A549 (cell line): ENCODE measurements around the gene C1QTNF9. TPM values are rescaled to one million over a fixed set of nuclear protein-coding genes. Genes with fewer than 3 reads are reported as not detected.

Source experiments
- ATAC-seq, 2 experiments: fragments of 200-7000 bp in 1 of 2; fragments of >200 bp in 1 of 2; cut with Nextera tagmentation in 1 of 2; cut with Tn5 transposase in 1 of 2; 3 replicates each; pipeline versions ENCODE4 v1.8.0 to v1.9.1; 2018 to 2020; ENCODE audit warnings: mild to moderate bottlenecking in 1 of 2, moderate library complexity in 1 of 2
- CTCF ChIA-PET: fragments of 300-600 bp; sonication (Branson Sonifier 250); formaldehyde crosslinking; extraction: SDS; loops from one replicate; lab custom pipeline; 2021; ENCODE audit warnings: antibody characterized with exemption, inconsistent platforms; lab: Yijun Ruan, JAX
- POLR2A ChIA-PET: fragments of 350-600 bp; formaldehyde crosslinking; extraction: SDS; loops from one replicate; lab custom pipeline; 2021; ENCODE audit warnings: antibody characterized with exemption, inconsistent platforms; lab: Yijun Ruan, JAX
- DNase-seq, 2 experiments: peaks; one replicate each; pipeline versions ENCODE4 v3.0.0 to v3.0.0-alpha.2; 2011 to 2016; ENCODE audit warnings: low read depth in 1 of 2, low spot score in 1 of 2
- FAIRE-seq: peaks from 2 replicates; lab custom pipeline; 2011; peaks lifted over from hg19 to GRCh38; lab: Jason Lieb, UNC
- H3K27ac ChIP-seq, 2 experiments: fragments of >200 bp; sonication (Bioruptor Twin); formaldehyde crosslinking; 3 replicates each; pipeline ENCODE4 v1.5.1; 2016 to 2017
- H3K4me1 ChIP-seq: fragments of >200 bp; sonication (Bioruptor Twin); formaldehyde crosslinking; 3 replicates; pipeline ENCODE4 v1.6.1; 2016
- H3K4me2 ChIP-seq: fragments of >200 bp; sonication (Bioruptor Twin); formaldehyde crosslinking; 3 replicates; pipeline ENCODE4 v1.6.1; 2016
- H3K4me3 ChIP-seq: fragments of >200 bp; sonication (Bioruptor Twin); formaldehyde crosslinking; 3 replicates; pipeline ENCODE4 v1.5.1; 2016
- H3K9me3 ChIP-seq: fragments of >200 bp; sonication (Bioruptor Twin); formaldehyde crosslinking; 3 replicates; pipeline ENCODE4 v1.6.1; 2016
- EHF ChIP-seq: fragments of 250-450 bp; sonication (Bioruptor Pico); IDR thresholded peaks from 2 replicates; pipeline ENCODE4 v1.5.0; 2020; ENCODE audit warnings: mild to moderate bottlenecking
- EHMT2 ChIP-seq: fragments of 200-600 bp; sonication (generic); IDR thresholded peaks from 2 replicates; pipeline ENCODE4 v1.6.1; 2016; ENCODE audit warnings: antibody characterized with exemption, low read depth, mild to moderate bottlenecking, moderate library complexity
- EP300 ChIP-seq, 2 experiments: fragments of >200 bp; sonication (Bioruptor Twin); formaldehyde crosslinking; IDR thresholded peaks; 2 replicates in 1 of 2; 3 replicates in 1 of 2; pipeline ENCODE4 v1.6.1; 2016 to 2017
- FOSB ChIP-seq: fragments of 250-450 bp; sonication (Bioruptor Pico); IDR thresholded peaks from 2 replicates; pipeline ENCODE4 v1.5.0; 2020; ENCODE audit warnings: mild to moderate bottlenecking, moderate library complexity
- FOXS1 ChIP-seq: fragments of 250-450 bp; sonication (Bioruptor Pico); IDR thresholded peaks from 2 replicates; pipeline ENCODE4 v1.5.0; 2020; ENCODE audit warnings: mild to moderate bottlenecking, moderate library complexity
- HDAC2 ChIP-seq: fragments of 200-600 bp; sonication (generic); IDR thresholded peaks from 2 replicates; pipeline ENCODE4 v1.6.1; 2016
- HMGXB4 ChIP-seq: fragments of 250-450 bp; sonication (Bioruptor Pico); IDR thresholded peaks from 2 replicates; pipeline ENCODE4 v1.5.0; 2021; ENCODE audit warnings: mild to moderate bottlenecking, moderate library complexity, borderline replicate concordance
- JUNB ChIP-seq: fragments of >200 bp; sonication (Bioruptor Twin); formaldehyde crosslinking; IDR thresholded peaks from 2 replicates; pipeline ENCODE4 v1.6.1; 2016
- KDM5A ChIP-seq: fragments of 200-600 bp; sonication (generic); IDR thresholded peaks from 2 replicates; pipeline ENCODE4 v1.6.1; 2016; ENCODE audit warnings: antibody characterized with exemption, mild to moderate bottlenecking
- MYC ChIP-seq: IDR thresholded peaks from 2 replicates; pipeline ENCODE4 v1.6.1; 2012; ENCODE audit warnings: mild to moderate bottlenecking, inconsistent platforms, low read length, improper control_type of control experiment, borderline replicate concordance
- NFE2L2 ChIP-seq: fragments of 150-350 bp; conservative IDR thresholded peaks from 2 replicates; pipeline ENCODE4 v1.6.1; 2014; ENCODE audit warnings: low read length
- NPAS2 ChIP-seq: fragments of 250-450 bp; sonication (Bioruptor Pico); IDR thresholded peaks from 2 replicates; pipeline ENCODE4 v1.8.0; 2022; ENCODE audit warnings: mild to moderate bottlenecking, moderate library complexity, borderline replicate concordance
- NR3C1 ChIP-seq: fragments of >200 bp; sonication (Bioruptor Twin); formaldehyde crosslinking; IDR thresholded peaks from 3 replicates; pipeline ENCODE4 v1.6.1; 2017
- PHF8 ChIP-seq: fragments of 200-600 bp; sonication (generic); IDR thresholded peaks from 2 replicates; pipeline ENCODE4 v1.6.1; 2016; ENCODE audit warnings: low read depth, mild to moderate bottlenecking, antibody characterized with exemption, moderate library complexity, borderline replicate concordance
- POLR2A ChIP-seq: IDR thresholded peaks from 2 replicates; pipeline ENCODE4 v1.6.1; 2012; ENCODE audit warnings: mild to moderate bottlenecking, low read length
- RAD21 ChIP-seq, 2 experiments: fragments of >200 bp in 1 of 2; sonication (Bioruptor Twin) in 1 of 2; formaldehyde crosslinking in 1 of 2; IDR thresholded peaks in 1 of 2; conservative IDR thresholded peaks in 1 of 2; 2 replicates in 1 of 2; 3 replicates in 1 of 2; pipeline ENCODE4 v1.6.1; 2012 to 2018; ENCODE audit warnings: inconsistent platforms in 1 of 2
- REST ChIP-seq: fragments of 200-600 bp; sonication (generic); IDR thresholded peaks from 2 replicates; pipeline ENCODE4 v1.6.1; 2016; ENCODE audit warnings: antibody characterized with exemption, mild to moderate bottlenecking, moderate library complexity
- RFX5 ChIP-seq: fragments of 450-650 bp; IDR thresholded peaks from 2 replicates; pipeline ENCODE4 v1.7.1; 2014; ENCODE audit warnings: antibody characterized with exemption, mild to moderate bottlenecking, moderate library complexity
- SMC3 ChIP-seq: fragments of >200 bp; sonication (Bioruptor Twin); formaldehyde crosslinking; IDR thresholded peaks from 3 replicates; pipeline ENCODE4 v1.6.1; 2018; ENCODE audit warnings: inconsistent platforms
- SREBF2 ChIP-seq: fragments of 450-650 bp; IDR thresholded peaks from 2 replicates; pipeline ENCODE4 v1.6.1; 2014; ENCODE audit warnings: mild to moderate bottlenecking, moderate library complexity
- ZC3H11A ChIP-seq: fragments of 450-650 bp; IDR thresholded peaks from 2 replicates; pipeline ENCODE4 v1.6.1; 2014; ENCODE audit warnings: antibody characterized with exemption, mild to moderate bottlenecking
- ZFP36 ChIP-seq: fragments of 450-650 bp; IDR thresholded peaks from 2 replicates; pipeline ENCODE4 v1.6.1; 2014; ENCODE audit warnings: borderline replicate concordance; ENCODE audit not compliant: partially characterized antibody
- WGBS: methylation state at CpG from one replicate; pipeline ENCODE4 v1.1.6; 2017; ENCODE audit errors: missing lambda C conversion rate; 5-methylcytosine and 5-hydroxymethylcytosine counted together
- polyA plus RNA-seq, 4 experiments: library from polyadenylated mRNA; depleted of rRNA in 3 of 4; stranded (reverse); fragments of >200 nt; fragmentation: RNase III in 1 of 4; extraction: RNeasy Plus Mini Kit Qiagen cat#74134 plus additional on column Dnase treatment in 1 of 4; gene quantifications; 2 replicates in 3 of 4; 3 replicates in 1 of 4; pipeline ENCODE4 v1.2.3, GENCODE V29; 2011 to 2017
- TF ChIP-seq, protein P1 (sequence below): fragments of >200 bp; sonication (Bioruptor Twin); formaldehyde crosslinking; IDR thresholded peaks from 3 replicates; pipeline ENCODE4 v1.5.1; 2016
- TF ChIP-seq, protein P2 (sequence below): IDR thresholded peaks from 2 replicates; pipeline ENCODE4 v1.6.1; 2012
- TF ChIP-seq, protein P3 (sequence below): fragments of >200 bp; sonication (Bioruptor Twin); formaldehyde crosslinking; IDR thresholded peaks from 3 replicates; pipeline ENCODE4 v1.6.1; 2016
- TF ChIP-seq, protein P4 (sequence below): fragments of 150-350 bp; IDR thresholded peaks from 2 replicates; pipeline ENCODE4 v1.6.1; 2014; ENCODE audit warnings: low read depth, mild to moderate bottlenecking, low read length

Gene C1QTNF9
- polyA plus RNA-seq, 2 of the 4 experiments (the other 2 are of a cell fraction): not detected

DNA sequence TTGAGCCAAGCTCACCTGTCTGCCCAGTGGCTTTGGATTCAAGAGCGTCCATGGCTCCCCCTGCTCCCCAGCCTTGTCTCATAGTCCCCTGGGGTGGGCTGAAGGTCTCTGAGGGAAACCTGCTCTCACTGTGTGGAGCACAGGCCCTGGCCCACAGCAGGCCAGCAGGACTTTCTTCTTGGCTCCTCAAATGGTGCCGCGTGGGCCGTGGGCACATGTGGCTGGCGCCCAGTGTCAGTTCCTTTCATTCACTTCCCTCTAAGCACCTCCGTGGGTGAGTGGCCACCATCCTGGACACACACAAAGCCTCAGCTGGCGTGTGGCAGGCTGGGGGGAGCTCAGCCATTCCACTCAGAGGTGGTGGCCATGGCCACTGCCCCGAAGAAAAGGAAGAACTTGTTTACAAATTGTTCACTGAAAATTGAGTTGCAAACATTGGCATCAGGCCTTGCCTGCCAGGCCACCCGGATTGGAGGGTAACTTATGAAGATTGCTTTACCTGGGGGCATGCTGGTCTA is 53.1 kb downstream of the C1QTNF9 start:
- POLR2A ChIA-PET: no interaction called here
- no peak for FAIRE-seq
- ATAC-seq: no peak

GRCh38 chr13:24365191-24365590 is 55.8 kb downstream of the C1QTNF9 start:
- DNase-seq (no peak), ATAC-seq (no peak), FAIRE-seq (no peak)
- H3K27ac ChIP-seq: no peak overlapping the region
- no peaks in the 10 kb centered on the region for H3K4me1 ChIP-seq
- WGBS: 53% methylated on average over 9 of the region's 9 CpGs
- no peaks in the 10 kb centered on the region for H3K9me3 ChIP-seq
- CTCF ChIA-PET: no interaction called here
- no peak overlapping the region for H3K4me2 ChIP-seq
- POLR2A ChIA-PET: no interaction called here
- no peak overlapping the region for H3K4me3 ChIP-seq
- TF ChIP-seq JUNB (no peak), PHF8 (no peak), HMGXB4 (no peak), RFX5 (no peak), KDM5A (no peak), EHF (CRISPR knock-in tag) (no peak), POLR2A (no peak), NFE2L2 (no peak), SREBF2 (no peak), SMC3 (no peak), NR3C1 (no peak), NPAS2 (CRISPR knock-in tag) (no peak), RAD21 (conservative IDR thresholded peaks at IDR 0.05 in 1 of 2, IDR thresholded peaks at IDR 0.05 in 1 of 2) (no peak), ZC3H11A (no peak)
- TF ChIP-seq, protein P1, sequence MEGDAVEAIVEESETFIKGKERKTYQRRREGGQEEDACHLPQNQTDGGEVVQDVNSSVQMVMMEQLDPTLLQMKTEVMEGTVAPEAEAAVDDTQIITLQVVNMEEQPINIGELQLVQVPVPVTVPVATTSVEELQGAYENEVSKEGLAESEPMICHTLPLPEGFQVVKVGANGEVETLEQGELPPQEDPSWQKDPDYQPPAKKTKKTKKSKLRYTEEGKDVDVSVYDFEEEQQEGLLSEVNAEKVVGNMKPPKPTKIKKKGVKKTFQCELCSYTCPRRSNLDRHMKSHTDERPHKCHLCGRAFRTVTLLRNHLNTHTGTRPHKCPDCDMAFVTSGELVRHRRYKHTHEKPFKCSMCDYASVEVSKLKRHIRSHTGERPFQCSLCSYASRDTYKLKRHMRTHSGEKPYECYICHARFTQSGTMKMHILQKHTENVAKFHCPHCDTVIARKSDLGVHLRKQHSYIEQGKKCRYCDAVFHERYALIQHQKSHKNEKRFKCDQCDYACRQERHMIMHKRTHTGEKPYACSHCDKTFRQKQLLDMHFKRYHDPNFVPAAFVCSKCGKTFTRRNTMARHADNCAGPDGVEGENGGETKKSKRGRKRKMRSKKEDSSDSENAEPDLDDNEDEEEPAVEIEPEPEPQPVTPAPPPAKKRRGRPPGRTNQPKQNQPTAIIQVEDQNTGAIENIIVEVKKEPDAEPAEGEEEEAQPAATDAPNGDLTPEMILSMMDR: no peak

More for the DNA sequence above, 53.1 kb downstream of the C1QTNF9 start:
- CTCF ChIA-PET: no interaction called here
- 33% methylated on average over 3 of the region's 9 CpGs for WGBS
- no peak for DNase-seq
- Histone ChIP-seq H3K27ac (no peak overlapping the region), H3K4me1 (no peaks in the 10 kb centered on the region), H3K9me3 (no peaks in the 10 kb centered on the region), H3K4me3 (no peak overlapping the region), H3K4me2 (no peak overlapping the region)
- TF ChIP-seq NR3C1 (no peak), EP300 (IDR thresholded peaks at IDR 0.05) (no peak), RFX5 (no peak), HDAC2 (no peak), FOXS1 (no peak), REST (no peak), EHMT2 (no peak), ZC3H11A (no peak), ZFP36 (no peak), FOSB (CRISPR knock-in tag) (no peak), MYC (no peak)
- TF ChIP-seq, protein P2, sequence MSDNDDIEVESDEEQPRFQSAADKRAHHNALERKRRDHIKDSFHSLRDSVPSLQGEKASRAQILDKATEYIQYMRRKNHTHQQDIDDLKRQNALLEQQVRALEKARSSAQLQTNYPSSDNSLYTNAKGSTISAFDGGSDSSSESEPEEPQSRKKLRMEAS: no peak
- TF ChIP-seq, protein P3, sequence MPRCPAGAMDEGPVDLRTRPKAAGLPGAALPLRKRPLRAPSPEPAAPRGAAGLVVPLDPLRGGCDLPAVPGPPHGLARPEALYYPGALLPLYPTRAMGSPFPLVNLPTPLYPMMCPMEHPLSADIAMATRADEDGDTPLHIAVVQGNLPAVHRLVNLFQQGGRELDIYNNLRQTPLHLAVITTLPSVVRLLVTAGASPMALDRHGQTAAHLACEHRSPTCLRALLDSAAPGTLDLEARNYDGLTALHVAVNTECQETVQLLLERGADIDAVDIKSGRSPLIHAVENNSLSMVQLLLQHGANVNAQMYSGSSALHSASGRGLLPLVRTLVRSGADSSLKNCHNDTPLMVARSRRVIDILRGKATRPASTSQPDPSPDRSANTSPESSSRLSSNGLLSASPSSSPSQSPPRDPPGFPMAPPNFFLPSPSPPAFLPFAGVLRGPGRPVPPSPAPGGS: no peak
- TF ChIP-seq, protein P4, sequence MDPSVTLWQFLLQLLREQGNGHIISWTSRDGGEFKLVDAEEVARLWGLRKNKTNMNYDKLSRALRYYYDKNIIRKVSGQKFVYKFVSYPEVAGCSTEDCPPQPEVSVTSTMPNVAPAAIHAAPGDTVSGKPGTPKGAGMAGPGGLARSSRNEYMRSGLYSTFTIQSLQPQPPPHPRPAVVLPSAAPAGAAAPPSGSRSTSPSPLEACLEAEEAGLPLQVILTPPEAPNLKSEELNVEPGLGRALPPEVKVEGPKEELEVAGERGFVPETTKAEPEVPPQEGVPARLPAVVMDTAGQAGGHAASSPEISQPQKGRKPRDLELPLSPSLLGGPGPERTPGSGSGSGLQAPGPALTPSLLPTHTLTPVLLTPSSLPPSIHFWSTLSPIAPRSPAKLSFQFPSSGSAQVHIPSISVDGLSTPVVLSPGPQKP: no peak
